AG04449 (cell line): ENCODE measurements around the gene MMAB.

Experiments used
- CTCF ChIA-PET: fragments of 350-600 bp; formaldehyde crosslinking; extraction: SDS; loops from one replicate; lab custom pipeline; 2021; ENCODE audit warnings: antibody characterized with exemption; lab: Yijun Ruan, JAX
- POLR2A ChIA-PET: fragments of 400-600, 350-600 bp; formaldehyde crosslinking; extraction: SDS; loops from one replicate; lab custom pipeline; 2020; ENCODE audit warnings: antibody characterized with exemption, inconsistent platforms; lab: Yijun Ruan, JAX
- DNase-seq: peaks from one replicate; pipeline ENCODE4 v3.0.0-alpha.2; 2010; ENCODE audit warnings: low read depth, low spot score
- H3K4me3 ChIP-seq: 2 replicates; pipeline ENCODE4 v1.5.1; 2011; ENCODE audit warnings: low read depth, mild to moderate bottlenecking, control low read depth, low read length
- TF ChIP-seq, protein P1 (sequence below): IDR thresholded peaks from one replicate; pipeline ENCODE4 v1.5.1; 2011; ENCODE audit warnings: mild to moderate bottlenecking, moderate library complexity, low read length, control low read depth, inconsistent platforms; ENCODE audit not compliant: insufficient read depth; ENCODE audit errors: missing control alignments

MMAB gene

DNA sequence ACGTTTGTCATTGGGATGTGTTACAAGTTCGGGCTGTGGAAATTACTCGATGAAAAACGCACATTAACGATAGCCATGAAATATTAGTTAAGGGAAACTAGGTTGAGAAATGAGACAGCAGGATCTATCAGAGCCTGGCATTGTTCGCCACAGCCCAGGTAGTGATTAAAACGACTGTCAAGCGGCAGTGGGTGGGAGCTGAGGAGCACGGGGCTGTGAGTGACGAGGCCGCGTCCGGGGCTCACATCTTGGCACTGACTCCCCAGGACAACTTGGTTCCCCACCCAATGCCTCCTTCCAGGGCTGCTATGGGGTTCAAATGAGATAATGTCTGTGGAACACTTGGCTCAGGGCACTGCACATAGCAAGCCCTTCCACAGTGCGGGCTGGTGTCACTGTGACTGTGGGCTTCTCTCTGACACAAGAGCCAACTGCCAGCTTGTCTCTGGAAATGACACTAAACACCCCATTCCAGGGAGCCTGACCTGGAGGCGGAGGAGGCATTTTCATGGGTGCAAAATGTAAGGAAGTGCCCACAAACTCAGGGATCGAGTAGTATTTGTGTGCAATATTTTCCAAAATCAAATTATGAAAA, 19.3 kb downstream of the MMAB start:
- CTCF ChIA-PET, result no interaction called here
- POLR2A ChIA-PET, result no interaction called here
- no peak for DNase-seq
- H3K4me3 ChIP-seq, result no peak overlapping the region
- TF ChIP-seq, protein P1, sequence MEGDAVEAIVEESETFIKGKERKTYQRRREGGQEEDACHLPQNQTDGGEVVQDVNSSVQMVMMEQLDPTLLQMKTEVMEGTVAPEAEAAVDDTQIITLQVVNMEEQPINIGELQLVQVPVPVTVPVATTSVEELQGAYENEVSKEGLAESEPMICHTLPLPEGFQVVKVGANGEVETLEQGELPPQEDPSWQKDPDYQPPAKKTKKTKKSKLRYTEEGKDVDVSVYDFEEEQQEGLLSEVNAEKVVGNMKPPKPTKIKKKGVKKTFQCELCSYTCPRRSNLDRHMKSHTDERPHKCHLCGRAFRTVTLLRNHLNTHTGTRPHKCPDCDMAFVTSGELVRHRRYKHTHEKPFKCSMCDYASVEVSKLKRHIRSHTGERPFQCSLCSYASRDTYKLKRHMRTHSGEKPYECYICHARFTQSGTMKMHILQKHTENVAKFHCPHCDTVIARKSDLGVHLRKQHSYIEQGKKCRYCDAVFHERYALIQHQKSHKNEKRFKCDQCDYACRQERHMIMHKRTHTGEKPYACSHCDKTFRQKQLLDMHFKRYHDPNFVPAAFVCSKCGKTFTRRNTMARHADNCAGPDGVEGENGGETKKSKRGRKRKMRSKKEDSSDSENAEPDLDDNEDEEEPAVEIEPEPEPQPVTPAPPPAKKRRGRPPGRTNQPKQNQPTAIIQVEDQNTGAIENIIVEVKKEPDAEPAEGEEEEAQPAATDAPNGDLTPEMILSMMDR, result no peak

DNA sequence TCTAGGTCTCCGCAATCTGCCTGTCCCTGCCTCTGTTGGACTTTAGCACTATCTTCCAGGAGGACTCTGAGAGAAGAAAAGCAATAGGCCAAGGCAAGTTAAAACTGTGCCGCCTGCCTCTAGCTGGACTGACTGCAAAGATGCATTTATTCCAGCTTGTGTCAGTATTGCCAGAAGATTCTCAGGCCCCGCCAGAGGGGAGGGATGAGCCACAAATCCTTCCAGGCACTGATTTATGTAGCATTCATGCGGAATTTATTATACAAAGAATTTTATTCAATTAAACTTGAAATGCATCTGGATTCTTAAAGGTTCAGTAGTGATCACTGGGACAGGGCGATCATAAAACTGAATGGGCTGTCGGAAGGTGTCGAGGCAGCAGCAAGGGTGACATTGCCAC, 19.8 kb downstream of the MMAB start:
- ChIA-PET POLR2A (no interaction called here), CTCF (interaction anchor here (1.0 kb wide), 1 partner anchor 14 kb away, joined by 3 read pairs; no protein-coding TSS in a partner anchor)
- H3K4me3 ChIP-seq, result no peak overlapping the region
- no peak for DNase-seq
- TF ChIP-seq, protein P1, result no peak

DNA sequence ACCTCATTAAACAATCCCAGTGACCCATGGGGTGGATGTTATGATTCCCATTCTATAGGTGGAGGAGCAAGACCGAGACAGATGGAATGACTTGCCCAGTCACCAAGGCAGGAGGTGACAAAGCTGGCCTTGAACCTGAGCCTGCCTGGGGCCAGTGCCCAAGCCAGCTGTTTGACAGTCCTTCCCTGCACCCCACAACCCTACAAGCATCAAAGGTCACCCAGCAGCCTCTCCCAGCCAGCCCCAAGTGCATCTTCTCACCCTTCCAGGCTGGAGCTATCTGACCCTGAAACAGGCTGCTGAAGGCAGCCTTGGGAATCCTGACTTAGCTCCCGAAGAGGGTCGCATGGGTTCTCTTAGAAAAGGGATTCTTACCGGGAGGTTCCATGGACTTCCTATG, 20.3 kb downstream of the MMAB start:
- TF ChIP-seq, protein P1, result no peak
- DNase-seq, result no peak
- H3K4me3 ChIP-seq, result no peak overlapping the region
- ChIA-PET CTCF (interaction anchor here (1.0 to 1.2 kb wide), 2 partner anchors 14 to 44 kb away, joined by 3 to 4 read pairs; no protein-coding TSS in a partner anchor), POLR2A (no interaction called here)

DNA sequence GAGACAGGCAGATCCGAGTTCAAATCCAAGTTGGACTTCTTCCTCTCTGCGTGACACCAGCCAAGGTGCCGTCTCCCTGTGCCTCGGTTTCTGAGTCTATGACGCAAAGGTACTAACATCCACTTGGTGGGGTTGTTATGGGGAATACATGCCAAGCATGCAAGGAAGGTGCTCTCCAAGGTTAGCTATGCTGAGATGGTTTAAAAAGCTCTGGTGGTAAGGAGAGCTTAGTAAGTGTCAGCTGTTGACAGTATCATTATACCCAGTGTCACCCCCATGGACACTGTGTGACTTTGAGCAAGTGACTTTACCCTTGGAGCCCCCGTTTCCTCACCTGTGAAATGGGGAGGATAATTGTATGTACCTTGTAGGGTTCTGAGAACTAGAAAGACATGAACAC, 22.2 kb downstream of the MMAB start:
- no peak for DNase-seq
- ChIA-PET POLR2A (no interaction called here), CTCF (interaction anchor here (1.4 kb wide), 1 partner anchor 225 kb away, joined by 3 read pairs; no protein-coding TSS in a partner anchor)
- TF ChIP-seq, protein P1, result no peak
- no peak overlapping the region for H3K4me3 ChIP-seq

DNA sequence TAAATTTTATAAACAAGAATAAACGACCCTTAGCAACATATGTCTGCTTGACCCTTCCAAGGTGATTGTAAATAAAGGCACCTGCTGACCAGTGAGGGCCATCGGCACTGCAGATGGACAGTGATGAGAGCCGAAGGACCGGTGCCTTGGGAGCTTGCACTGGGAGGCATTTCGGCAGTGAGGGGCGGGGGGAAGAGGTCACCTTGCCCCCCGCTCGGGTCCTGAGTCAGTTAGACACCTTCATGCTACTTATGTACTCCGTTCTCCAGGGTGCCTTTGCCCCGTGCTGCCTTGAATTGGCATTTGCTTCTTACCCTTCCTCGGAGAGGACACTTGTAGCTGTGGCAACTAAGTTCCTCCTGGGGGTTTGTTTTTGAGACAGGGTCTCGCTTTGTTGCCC, 23.0 kb downstream of the MMAB start:
- no peak overlapping the region for H3K4me3 ChIP-seq
- TF ChIP-seq, protein P1, result no peak
- no peak for DNase-seq
- ChIA-PET CTCF (interaction anchor here (2.2 kb wide), 1 partner anchor 47 kb away, joined by 6 read pairs; no protein-coding TSS in a partner anchor), POLR2A (no interaction called here)

DNA sequence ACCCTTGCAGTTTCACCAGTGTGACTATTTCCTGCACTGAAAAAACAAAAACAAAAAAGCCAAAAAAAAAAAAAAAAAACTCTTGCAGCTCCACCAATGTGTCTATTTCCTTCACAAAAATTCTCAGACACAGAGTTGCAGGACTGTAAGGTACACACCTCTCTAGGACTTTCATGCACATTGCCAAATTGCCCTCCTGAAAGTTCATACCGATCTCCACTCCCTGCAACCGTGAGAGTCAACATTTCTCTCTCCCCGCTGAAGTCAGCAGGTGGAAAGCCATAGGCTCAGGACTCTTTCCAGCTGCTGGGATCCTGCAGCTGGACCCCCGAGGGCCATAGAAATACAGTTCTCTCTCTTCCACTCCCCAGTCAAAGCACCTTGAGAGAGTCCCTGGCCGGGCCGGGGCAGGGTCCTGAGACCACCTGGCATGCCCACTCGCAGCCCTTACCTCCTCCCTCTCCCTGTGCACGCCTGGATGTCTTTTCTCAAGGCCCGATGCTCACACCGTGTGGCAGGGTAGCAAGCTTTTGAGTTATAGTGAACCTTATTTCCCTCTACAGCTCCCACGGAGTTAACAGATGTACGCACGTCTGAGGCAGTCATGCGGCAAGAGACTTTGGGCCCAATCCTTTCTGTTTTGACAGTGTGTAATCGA, 23.6 kb downstream of the MMAB start:
- no peak for DNase-seq
- TF ChIP-seq, protein P1, result no peak
- H3K4me3 ChIP-seq, result no peak overlapping the region
- CTCF ChIA-PET, result interaction anchor here (2.2 kb wide), 1 partner anchor 48 kb away, joined by 6 read pairs; no protein-coding TSS in a partner anchor
- POLR2A ChIA-PET, result no interaction called here
